ENCODE results near the gene SBK3.

- TF ChIP-seq POLR2AphosphoS5 (IDR thresholded peaks at IDR 0.05) (no peak), CTCF (IDR thresholded peaks at IDR 0.05) (no peak), POLR2A (IDR thresholded peaks at IDR 0.05) (no peak)
Measured at GRCh38 chr19:55592391-55593090, 47.2 kb upstream of the SBK3 start.

All from gastroesophageal sphincter (tissue), 3 donors.